Gastroesophageal sphincter (tissue), 3 donors: ENCODE results near the gene DPF3.

ENCODE experiments used
- CTCF ChIP-seq, 4 experiments: fragments of 200-600 bp in 2 of 4; fragments of 450-650 bp in 2 of 4; sonication (generic) in 1 of 4; IDR thresholded peaks; one replicate each; pipeline ENCODE4 v1.5.1; 2017 to 2019; ENCODE audit warnings: antibody characterized with exemption in 4 of 4, mild to moderate bottlenecking in 2 of 4, moderate library complexity in 2 of 4
- POLR2AphosphoS5 ChIP-seq: sonication (generic); formaldehyde crosslinking; IDR thresholded peaks from one replicate; pipeline ENCODE4 v1.6.1; 2017; ENCODE audit warnings: antibody characterized with exemption

GRCh38 chr14:72888192-72888591 lies 5.7 kb downstream of the DPF3 start:
- no peak for TF ChIP-seq CTCF (IDR thresholded peaks at IDR 0.05)
- TF ChIP-seq POLR2AphosphoS5: no peak
